SK-N-SH treated with all-trans-retinoic acid at 6 μM for 48 hours (cell line): ENCODE measurements around the gene RPS8.

Source experiments
- ARNTL ChIP-seq: fragments of 450-650 bp; formaldehyde crosslinking; IDR thresholded peaks from 2 replicates; pipeline ENCODE4 v1.5.0; 2020; ENCODE audit warnings: low read depth, mild to moderate bottlenecking, moderate library complexity, borderline replicate concordance
- CSRNP3 ChIP-seq: fragments of 250-450 bp; sonication (Bioruptor Pico); IDR thresholded peaks from 2 replicates; pipeline ENCODE4 v1.5.1; 2021; ENCODE audit warnings: mild to moderate bottlenecking, moderate library complexity
- OSR1 ChIP-seq: fragments of 250-450 bp; sonication (Bioruptor Pico); IDR thresholded peaks from 2 replicates; pipeline ENCODE4 v1.8.0; 2022; ENCODE audit warnings: moderate library complexity, mild to moderate bottlenecking, inconsistent platforms
- PATZ1 ChIP-seq: fragments of 250-450 bp; sonication (Bioruptor Pico); IDR thresholded peaks from 2 replicates; pipeline ENCODE4 v1.8.0; 2020; ENCODE audit warnings: mild to moderate bottlenecking, moderate library complexity, borderline replicate concordance
- SNAI2 ChIP-seq: fragments of 250-450 bp; sonication (Bioruptor Pico); IDR thresholded peaks from 2 replicates; pipeline ENCODE4 v1.5.0; 2020; ENCODE audit warnings: mild to moderate bottlenecking, moderate library complexity
- TSHZ2 ChIP-seq: fragments of 250-450 bp; sonication (Bioruptor Pico); IDR thresholded peaks from 2 replicates; pipeline ENCODE4 v1.5.0; 2020; ENCODE audit warnings: mild to moderate bottlenecking, moderate library complexity
- ZC3H10 ChIP-seq: fragments of 250-450 bp; sonication (Bioruptor Pico); IDR thresholded peaks from 2 replicates; pipeline ENCODE4 v1.5.1; 2021; ENCODE audit warnings: mild to moderate bottlenecking, moderate library complexity
- ZFP3 ChIP-seq: fragments of 250-450 bp; sonication (Bioruptor Pico); IDR thresholded peaks from 2 replicates; pipeline ENCODE4 v1.5.0; 2020; ENCODE audit warnings: mild to moderate bottlenecking, moderate library complexity
- ZNF565 ChIP-seq: fragments of 450-650 bp; formaldehyde crosslinking; conservative IDR thresholded peaks from 2 replicates; pipeline ENCODE4 v1.5.0; 2020; ENCODE audit warnings: low read depth, mild to moderate bottlenecking, moderate library complexity
- ZNF70 ChIP-seq: fragments of 450-650 bp; formaldehyde crosslinking; IDR thresholded peaks from 2 replicates; pipeline ENCODE4 v1.5.0; 2020; ENCODE audit warnings: mild to moderate bottlenecking, moderate library complexity

GRCh38 chr1:44790968-44791801 lies 15.8 kb downstream of the RPS8 start:
- no peak for TF ChIP-seq ZC3H10 (CRISPR knock-in tag)
- TF ChIP-seq CSRNP3 = no peak
- no peak for TF ChIP-seq SNAI2 (CRISPR knock-in tag)
- TF ChIP-seq PATZ1 = no peak
- no peak for TF ChIP-seq ZNF70 (CRISPR knock-in tag)
- no peak for TF ChIP-seq ARNTL (CRISPR knock-in tag)
- no peak for TF ChIP-seq TSHZ2 (CRISPR knock-in tag)
- TF ChIP-seq ZNF565 (CRISPR knock-in tag) = no peak
- no peak for TF ChIP-seq OSR1 (CRISPR knock-in tag)
- TF ChIP-seq ZFP3 (CRISPR knock-in tag) = no peak
